H7 (cell line): ENCODE results near the gene OTOS. TPM values are rescaled to one million over a fixed set of nuclear protein-coding genes. Genes with fewer than 3 reads are reported as not detected.
A peak's percentile ranks its signal among the peaks of the same experiment; 100 is the strongest.

Experiments used
- DNase-seq: peaks from one replicate; pipeline ENCODE4 v3.0.0; 2012
- H3K27me3 ChIP-seq: 2 replicates; pipeline ENCODE4 v1.6.0; 2011; ENCODE audit warnings: mild to moderate bottlenecking, low read length; ENCODE audit not compliant: control insufficient read depth, insufficient read depth
- H3K36me3 ChIP-seq: replicated peaks from 2 replicates; pipeline ENCODE4 v1.5.1; 2011; ENCODE audit warnings: low read length; ENCODE audit not compliant: control insufficient read depth, insufficient read depth
- H3K4me3 ChIP-seq: 2 replicates; pipeline ENCODE4 v1.5.1; 2011; ENCODE audit warnings: low read depth, mild to moderate bottlenecking, control low read depth, low read length, moderate library complexity; ENCODE audit not compliant: insufficient read depth
- total RNA-seq: library from RNA; depleted of rRNA; stranded (reverse); fragments of >200 nt; shearing (Covaris generic); gene quantifications from 2 replicates; pipeline ENCODE4 v1.2.3, GENCODE V29; 2014; rRNA removed

Gene OTOS
- total RNA-seq, result not detected in 2 replicates

DNA sequence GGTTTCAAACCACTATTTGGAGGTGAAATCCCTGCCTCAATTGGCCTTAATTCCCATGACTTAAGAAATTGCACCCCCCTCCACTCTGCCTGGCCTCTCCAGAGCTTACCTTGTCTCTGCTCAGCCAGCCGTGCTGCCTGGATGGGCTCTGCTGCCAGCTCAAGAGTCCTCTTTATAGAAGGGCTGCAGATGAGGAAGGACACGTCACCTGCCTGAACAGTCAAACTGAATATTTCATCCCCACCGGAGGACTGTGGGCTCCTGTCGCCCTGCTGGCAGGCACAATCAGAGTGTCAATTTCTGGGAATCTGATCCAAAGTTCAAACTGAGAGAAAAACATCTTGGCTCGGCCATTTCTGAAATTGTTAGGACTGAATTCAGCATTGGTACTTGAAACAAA, at the start of gene OTOS:
OTOS (minus strand) TSS at position 148 of the 400 bp plus-strand sequence. CDS start 332 bp downstream, outside the sequence.
- H3K36me3 ChIP-seq, result no peaks in the 10 kb centered on the region
- H3K27me3 ChIP-seq, result peaks cover 5% of the 10 kb centered on the region; the same call in 1 of the 2 replicates
- no peak within 1 kb of the TSS for H3K4me3 ChIP-seq
- DNase-seq, result no peak

DNA sequence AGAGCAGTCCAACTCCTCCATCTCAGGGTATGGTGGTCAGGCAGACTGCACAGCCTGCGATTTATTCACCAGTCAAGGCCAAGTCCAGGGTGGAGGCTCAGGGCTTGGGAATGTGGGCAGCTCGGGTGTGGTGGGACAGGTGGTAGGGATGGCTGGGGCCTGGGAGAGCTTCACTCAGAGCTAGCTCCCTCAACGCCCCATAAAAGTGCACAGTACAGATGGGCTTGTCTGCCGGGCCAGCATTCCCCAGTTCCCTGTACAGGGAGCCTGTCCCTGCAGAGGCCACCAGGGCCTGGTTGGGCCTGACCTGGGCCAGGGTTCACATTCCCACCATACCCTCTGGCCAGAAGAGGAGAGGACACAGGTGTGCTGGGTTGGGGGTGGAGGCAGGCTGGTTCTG, 49.2 kb upstream of the OTOS start:
- Histone ChIP-seq H3K27me3 (no peaks in the 10 kb centered on the region), H3K36me3 (no peaks in the 10 kb centered on the region), H3K4me3 (no peak overlapping the region)
- DNase-seq, result no peak

DNA sequence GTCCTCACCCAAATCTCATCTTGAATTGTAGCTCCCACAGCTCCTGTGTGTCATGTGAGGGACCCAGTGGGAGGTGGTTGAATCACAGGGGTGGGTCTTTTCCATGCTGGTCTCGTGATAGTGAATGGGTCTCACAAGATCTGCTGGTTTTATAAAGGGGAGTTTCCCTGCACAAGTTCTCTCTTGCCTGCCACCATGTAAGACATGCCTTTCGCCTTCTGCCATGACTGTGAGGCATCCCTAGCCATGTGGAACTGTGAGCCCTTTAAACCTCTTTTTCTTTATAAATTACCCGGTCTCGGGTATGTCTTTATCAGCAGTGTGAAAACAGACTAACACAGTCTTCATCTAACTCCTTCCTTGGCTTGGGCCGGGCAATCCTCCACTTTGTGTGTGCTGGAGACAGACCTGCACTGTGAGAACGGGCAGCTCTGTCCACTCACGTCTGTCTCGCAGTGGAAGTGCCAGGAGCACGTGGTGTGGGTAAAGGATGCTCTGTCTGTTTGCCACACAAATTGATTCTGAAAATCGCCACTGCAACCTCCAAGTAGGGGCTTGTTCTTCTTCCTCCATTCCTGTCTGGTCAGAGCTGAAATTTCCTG, 47.6 kb upstream of the OTOS start:
- no peak for DNase-seq
- no peaks in the 10 kb centered on the region for H3K27me3 ChIP-seq

DNA sequence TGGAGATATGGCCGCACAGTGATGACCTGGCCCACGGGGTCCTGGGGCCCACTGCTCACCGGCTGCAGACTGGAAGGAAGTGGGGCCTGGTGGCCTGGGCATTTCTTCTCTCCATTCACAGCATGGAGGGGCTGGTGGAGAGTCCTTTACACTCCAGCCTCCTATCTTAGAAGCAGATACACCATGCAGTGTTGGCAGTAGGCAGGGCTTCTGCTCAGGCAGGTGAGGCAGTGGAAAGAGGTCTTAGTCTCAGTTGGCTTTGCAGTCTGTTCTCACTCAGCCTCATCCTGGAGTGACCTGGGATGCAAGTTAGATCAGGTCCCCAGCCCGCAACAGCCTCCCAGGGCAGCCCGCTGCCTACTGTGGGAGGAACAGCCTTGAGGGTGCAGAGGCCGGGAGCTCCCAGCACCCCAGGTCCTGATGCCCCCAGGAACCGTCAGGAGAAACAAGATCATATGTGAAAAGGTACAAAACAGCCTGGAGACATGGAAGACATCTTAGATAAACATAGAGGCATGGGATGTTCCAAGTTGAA, 45.8 kb upstream of the OTOS start:
- Histone ChIP-seq H3K4me3 (no peak overlapping the region), H3K27me3 (no peaks in the 10 kb centered on the region), H3K36me3 (no peaks in the 10 kb centered on the region)
- DNase-seq, result no peak

More for the DNA sequence above, 47.6 kb upstream of the OTOS start:
- Histone ChIP-seq H3K36me3 (no peaks in the 10 kb centered on the region), H3K4me3 (no peak overlapping the region)

DNA sequence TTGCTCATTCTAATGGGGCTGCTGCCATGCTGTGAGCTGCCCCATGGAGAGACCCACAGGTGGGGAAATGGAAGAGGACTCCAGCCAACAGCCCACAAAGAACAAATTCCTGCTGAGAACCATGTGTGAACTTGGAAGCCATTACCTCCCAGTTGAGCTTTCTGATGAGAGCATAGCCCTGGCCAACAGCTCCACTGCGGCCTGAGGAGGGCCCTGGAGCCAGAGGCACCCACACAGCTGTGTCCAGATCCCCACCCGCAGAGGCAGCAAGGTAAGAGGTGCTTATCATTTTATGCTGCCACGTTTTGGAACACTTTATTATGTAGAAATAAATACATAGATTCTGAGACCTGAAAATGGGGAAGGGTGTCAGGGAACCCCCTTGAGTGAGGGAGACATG, 44.2 kb upstream of the OTOS start:
- Histone ChIP-seq H3K4me3 (no peak overlapping the region), H3K36me3 (no peaks in the 10 kb centered on the region), H3K27me3 (no peaks in the 10 kb centered on the region)
- DNase-seq, result no peak

DNA sequence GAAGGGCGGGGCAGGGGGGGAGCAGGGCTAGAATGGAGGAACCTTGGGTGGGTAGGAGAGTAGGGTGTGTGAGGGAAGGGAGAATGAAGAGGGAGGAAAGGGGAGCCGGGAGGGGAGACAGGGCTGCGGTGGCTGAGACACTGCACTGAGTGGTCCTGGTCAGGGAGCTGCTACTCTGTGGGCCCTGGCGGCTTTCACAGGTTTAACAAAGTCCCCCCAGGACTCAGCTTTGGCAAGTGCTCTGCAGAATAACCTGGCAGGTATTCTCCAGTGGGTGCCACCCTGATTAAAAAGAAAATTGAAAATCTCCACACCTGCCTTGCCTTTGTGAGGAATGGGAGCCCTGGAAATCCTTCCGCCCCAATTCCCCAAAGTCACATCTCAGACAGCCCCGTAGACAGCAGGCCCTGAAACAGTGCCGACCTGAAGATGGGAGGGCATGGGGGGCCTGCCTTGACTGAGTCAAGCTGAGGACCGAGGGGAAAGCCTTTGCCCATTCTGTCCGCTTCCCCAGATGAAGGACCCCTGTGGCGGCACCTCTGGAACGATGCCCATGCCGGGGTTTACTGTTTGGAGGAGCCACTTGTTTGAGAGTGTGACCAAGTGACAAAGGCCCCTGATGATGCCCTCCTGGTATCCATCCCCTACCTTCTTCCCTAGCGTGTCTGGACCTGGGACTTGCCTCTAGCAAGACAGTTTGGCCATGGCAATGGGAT, 43.6 kb upstream of the OTOS start:
- no peaks in the 10 kb centered on the region for H3K36me3 ChIP-seq
- H3K27me3 ChIP-seq, result no peaks in the 10 kb centered on the region
- no peak overlapping the region for H3K4me3 ChIP-seq
- no peak for DNase-seq

DNA sequence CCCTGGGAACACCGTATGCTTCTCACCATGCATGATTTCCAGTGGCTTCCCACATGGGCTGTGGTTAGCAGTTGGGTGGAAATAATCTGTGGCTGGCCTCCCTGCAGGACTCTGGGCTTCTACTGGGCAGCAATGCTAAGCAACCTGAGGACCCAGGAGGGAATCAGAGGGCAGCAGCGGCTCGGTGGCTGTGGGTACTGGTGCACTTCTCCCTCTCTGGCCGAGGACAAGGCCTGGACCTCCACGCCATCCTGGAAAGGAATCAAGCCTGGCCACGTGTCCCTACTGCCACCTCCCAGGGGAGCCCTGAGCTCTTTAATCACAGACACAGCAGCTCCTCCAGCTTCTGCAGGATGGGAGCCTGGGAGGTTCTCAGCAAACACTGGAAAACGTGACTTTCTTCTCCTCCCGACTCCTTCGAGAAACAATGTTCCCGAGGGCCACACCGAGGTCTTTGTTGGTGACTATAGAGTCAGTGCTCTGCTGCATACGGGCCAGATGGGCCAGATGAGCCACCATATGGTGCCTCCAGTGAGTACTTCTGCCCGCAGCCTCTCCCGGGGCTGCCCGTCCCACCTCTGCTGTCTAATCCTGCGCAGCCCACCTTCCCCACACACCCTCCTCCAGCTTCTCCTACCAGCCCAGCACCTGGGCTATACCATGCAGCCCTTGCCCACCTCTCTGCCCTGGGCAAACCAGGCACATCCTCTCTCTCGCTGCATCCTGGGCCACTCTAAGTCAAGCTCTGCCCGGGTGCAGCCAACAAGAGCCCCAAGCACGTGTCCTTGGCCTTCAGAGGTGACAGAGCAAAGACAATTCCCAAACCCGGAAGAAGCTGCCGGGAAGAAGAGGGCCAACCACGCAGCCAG, 42.8 kb upstream of the OTOS start:
- DNase-seq, result no peak
- H3K27me3 ChIP-seq, result no peaks in the 10 kb centered on the region
- H3K4me3 ChIP-seq, result no peak overlapping the region
- no peaks in the 10 kb centered on the region for H3K36me3 ChIP-seq

DNA sequence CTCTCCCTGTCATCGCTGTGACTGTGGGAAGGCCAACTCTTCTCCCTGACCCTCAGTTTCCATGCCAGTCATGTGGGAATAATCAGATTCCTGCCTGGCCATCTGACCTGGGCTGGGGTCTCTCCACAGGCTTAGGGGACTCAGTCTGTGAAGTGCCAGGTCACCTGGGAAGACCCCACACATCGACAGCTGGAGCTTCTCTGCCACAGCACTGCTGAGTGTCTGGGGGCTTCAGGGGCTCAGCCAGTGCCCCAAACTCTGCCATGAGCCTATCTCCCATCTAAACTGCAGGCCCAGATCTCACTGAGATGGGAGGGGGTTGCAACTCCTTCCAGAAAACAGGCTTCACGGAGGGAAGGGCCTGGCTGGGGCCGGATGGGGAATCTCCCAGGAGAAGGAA, 42.0 kb upstream of the OTOS start:
- Histone ChIP-seq H3K27me3 (no peaks in the 10 kb centered on the region), H3K36me3 (no peaks in the 10 kb centered on the region), H3K4me3 (no peak overlapping the region)
- no peak for DNase-seq

DNA sequence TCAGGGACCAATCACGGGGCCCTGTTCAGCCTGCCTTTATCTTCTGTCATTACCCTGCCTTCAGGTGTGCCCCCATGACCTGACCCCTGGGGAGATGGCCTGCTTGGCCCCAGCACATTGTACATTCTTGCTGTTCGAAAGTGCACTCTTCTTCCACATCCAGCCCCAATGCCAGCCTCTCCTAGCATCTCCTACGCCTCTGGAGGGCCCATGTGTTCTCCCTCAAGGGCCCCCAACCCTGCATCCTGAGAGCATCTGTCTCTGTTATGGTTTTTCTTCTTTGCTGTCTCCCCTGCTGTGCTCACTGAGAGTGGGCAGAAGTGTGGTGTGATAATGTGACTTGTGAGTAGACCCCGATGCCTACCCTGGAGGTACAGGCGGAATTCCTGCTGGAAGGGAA, 41.5 kb upstream of the OTOS start:
- H3K4me3 ChIP-seq, result no peak overlapping the region
- no peak for DNase-seq
- no peaks in the 10 kb centered on the region for H3K36me3 ChIP-seq
- H3K27me3 ChIP-seq, result no peaks in the 10 kb centered on the region

DNA sequence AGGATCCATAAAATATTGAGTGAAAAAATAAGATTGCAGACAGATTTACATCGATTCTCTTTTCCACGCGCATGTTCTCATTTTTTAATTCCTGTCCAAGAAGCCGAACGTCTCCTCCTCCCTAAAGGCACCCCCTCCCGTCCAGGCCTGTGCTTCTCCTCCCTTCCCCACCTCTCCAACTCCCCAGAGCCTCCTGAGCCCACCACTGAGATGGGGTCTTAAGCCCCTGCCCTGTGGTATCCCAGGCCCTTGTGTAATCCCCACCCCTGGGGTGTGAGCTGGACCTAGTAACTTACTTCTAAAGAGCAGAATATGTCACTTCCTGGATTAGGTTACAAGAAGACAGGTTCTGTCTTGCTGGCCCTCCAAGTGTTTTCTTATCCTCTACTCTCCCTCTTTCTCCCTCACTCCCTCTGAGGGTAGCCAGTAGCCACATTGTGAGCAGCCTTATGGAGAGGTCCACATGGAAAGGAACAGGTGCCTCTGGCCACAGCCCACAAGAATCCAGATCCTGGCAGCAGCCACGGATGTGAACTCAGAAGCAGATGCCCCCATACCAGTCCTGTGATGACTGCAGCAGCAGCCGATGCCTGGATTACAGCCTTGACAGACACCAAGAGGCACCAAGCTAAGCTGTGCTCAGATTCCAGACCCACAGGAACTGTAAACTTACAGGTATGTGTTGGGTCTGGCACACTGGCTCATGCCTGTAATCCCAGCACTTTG, 39.6 kb upstream of the OTOS start:
- H3K27me3 ChIP-seq, result no peaks in the 10 kb centered on the region
- DNase-seq, result no peak
- no peaks in the 10 kb centered on the region for H3K36me3 ChIP-seq

DNA sequence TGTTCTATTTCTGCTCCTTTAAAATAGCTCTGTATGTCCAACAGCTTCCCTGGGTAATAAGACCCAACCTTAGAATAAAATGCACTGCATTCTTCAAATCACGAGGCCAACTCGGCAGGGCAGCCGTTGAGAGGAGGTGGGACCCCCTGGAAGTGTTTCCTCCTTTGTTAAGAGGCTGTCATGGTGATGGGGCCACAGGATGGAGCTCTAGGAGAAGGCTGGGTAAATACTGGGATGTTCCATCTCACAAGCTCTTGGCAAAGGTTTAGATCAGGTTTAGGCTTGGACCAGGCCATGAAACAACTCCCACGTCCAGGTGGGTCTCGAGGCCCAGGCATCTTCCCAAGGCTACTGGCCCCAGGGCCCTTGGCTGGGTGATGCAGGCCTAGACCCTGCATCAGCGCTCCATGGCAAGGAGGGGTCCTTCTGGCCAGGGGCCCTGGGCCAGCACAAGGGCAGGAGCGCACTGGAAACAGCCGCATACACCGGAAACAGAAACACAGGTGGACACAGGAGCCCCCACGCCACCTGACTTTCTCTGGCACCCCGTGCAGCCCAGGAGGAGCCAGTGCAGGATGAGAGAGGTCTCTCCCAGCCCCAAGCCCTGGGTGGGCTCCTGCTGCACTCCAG, 38.8 kb upstream of the OTOS start:
- Histone ChIP-seq H3K27me3 (no peaks in the 10 kb centered on the region), H3K4me3 (no peak overlapping the region), H3K36me3 (no peaks in the 10 kb centered on the region)
- no peak for DNase-seq

More for the DNA sequence above, 39.6 kb upstream of the OTOS start:
- H3K4me3 ChIP-seq, result no peak overlapping the region

DNA sequence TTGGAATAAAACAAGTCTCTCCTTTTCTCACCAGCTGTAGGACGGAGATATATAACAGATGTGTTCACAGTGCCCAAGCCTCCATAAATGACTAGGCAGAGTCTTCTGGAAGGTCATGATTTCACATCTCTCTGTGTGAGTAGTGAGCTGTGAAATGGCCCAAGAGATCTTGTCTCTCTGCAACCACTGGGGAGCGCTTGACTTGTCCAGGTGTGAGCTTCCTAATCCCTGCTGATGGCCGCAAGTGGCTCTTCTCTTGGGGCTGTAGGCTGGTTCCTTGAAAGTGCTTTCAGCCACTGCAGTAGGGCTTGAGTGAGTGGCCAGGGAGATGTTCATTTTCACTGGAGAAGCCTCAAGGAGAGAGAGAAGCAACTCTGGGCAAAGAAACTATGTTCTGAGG, 38.1 kb upstream of the OTOS start:
- H3K36me3 ChIP-seq, result no peaks in the 10 kb centered on the region
- DNase-seq, result peak; percentile 73

DNA sequence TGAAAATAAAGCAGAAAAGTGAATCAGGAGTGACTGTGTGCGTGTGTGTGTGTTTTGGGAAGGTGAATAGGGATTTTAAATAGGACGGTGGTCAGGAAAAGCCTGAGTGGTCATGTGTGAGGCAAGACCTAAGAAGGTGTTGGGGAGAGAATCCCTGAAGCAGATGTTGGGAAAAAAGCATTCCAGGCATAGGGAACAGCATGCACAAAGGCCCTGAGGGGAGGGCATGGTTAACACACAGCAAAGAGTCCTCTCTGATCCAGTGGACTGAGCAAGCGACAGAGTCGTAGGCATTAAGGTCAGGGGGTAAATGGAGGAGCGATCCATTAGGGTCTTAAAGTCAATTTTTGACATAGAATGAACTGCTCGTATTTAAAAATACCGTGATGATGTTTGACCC, 34.0 kb upstream of the OTOS start:
- H3K4me3 ChIP-seq, result no peak overlapping the region
- no peaks in the 10 kb centered on the region for H3K36me3 ChIP-seq
- no peaks in the 10 kb centered on the region for H3K27me3 ChIP-seq
- DNase-seq, result no peak

More for the DNA sequence above, 38.1 kb upstream of the OTOS start:
- H3K27me3 ChIP-seq, result no peaks in the 10 kb centered on the region
- H3K4me3 ChIP-seq, result no peak overlapping the region
